ENCODE measurements around the gene ARHGAP5. TPM values are rescaled to one million over a fixed set of nuclear protein-coding genes. Genes with fewer than 3 reads are reported as not detected.

Gene ARHGAP5, protein sequence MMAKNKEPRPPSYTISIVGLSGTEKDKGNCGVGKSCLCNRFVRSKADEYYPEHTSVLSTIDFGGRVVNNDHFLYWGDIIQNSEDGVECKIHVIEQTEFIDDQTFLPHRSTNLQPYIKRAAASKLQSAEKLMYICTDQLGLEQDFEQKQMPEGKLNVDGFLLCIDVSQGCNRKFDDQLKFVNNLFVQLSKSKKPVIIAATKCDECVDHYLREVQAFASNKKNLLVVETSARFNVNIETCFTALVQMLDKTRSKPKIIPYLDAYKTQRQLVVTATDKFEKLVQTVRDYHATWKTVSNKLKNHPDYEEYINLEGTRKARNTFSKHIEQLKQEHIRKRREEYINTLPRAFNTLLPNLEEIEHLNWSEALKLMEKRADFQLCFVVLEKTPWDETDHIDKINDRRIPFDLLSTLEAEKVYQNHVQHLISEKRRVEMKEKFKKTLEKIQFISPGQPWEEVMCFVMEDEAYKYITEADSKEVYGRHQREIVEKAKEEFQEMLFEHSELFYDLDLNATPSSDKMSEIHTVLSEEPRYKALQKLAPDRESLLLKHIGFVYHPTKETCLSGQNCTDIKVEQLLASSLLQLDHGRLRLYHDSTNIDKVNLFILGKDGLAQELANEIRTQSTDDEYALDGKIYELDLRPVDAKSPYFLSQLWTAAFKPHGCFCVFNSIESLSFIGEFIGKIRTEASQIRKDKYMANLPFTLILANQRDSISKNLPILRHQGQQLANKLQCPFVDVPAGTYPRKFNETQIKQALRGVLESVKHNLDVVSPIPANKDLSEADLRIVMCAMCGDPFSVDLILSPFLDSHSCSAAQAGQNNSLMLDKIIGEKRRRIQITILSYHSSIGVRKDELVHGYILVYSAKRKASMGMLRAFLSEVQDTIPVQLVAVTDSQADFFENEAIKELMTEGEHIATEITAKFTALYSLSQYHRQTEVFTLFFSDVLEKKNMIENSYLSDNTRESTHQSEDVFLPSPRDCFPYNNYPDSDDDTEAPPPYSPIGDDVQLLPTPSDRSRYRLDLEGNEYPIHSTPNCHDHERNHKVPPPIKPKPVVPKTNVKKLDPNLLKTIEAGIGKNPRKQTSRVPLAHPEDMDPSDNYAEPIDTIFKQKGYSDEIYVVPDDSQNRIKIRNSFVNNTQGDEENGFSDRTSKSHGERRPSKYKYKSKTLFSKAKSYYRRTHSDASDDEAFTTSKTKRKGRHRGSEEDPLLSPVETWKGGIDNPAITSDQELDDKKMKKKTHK (N-terminal part only)
- polyA plus RNA-seq (2013, experiment 1 of 4), result 67.4 TPM
- polyA plus RNA-seq (2013, experiment 2 of 4), result 68.4 TPM
- 60.3 TPM for polyA plus RNA-seq (2013, experiment 3 of 4)
- 65.7 TPM for polyA plus RNA-seq (2013, experiment 4 of 4)

GRCh38 chr14:32077081-32078022, at the start of gene ARHGAP5:
ARHGAP5 (plus strand) TSS chr14:32077304; CDS start chr14:32090670, 13,366 bp downstream.
- 0 to 1% methylated on average over 98 of the region's 98 CpGs for WGBS, 2 experiments
- Histone ChIP-seq H3K4me1 (ENCODE audit: control insufficient read depth, insufficient read depth, low read length) (peaks cover 5% of the 10 kb centered on the region), H3K36me3 (ENCODE audit: control insufficient read depth, insufficient read depth, low read length) (no peaks in the 10 kb centered on the region), H3K9me3 (ENCODE audit: control insufficient read depth, low read length) (no peaks in the 10 kb centered on the region), H3K4me3 (ENCODE audit: insufficient read depth, low read depth, low read length) (peak within 1 kb of the TSS; percentile 90), H3K27me3 (ENCODE audit: control insufficient read depth, insufficient read depth, low read length, poor library complexity, severe bottlenecking) (no peaks in the 10 kb centered on the region), H3K27ac (ENCODE audit: insufficient read depth, low read depth, low read length, poor library complexity, severe bottlenecking) (peak within 1 kb of the TSS; percentile 96)

DNA sequence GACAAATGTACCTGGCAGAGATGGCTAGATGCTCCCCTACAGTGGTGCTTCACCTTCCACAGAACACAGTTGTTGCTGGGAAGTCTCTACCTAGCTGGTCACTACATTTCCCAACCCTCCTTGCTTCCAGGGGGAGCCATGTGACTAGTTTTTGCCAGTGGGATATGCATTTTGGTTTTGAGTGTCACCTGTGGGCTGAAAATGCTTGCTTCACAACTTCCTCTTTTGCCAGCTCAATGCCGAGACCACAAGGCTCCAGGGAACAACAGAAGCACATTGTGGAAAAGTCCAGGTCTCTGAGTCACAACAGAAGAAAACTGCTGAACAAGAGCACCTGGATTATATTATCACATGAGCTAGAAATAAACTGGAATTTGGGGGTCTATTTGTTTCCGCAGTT, 48.5 kb upstream of the ARHGAP5 start:
- H3K4me1 ChIP-seq (ENCODE audit: control insufficient read depth, insufficient read depth, low read length), result no peaks in the 10 kb centered on the region
- no peaks in the 10 kb centered on the region for H3K36me3 ChIP-seq (ENCODE audit: control insufficient read depth, insufficient read depth, low read length)
- no peaks in the 10 kb centered on the region for H3K27me3 ChIP-seq (ENCODE audit: control insufficient read depth, insufficient read depth, low read length, poor library complexity, severe bottlenecking)
- 94 to 100% methylated on average over 2 of the region's 2 CpGs for WGBS, 2 experiments
- H3K9me3 ChIP-seq (ENCODE audit: control insufficient read depth, low read length), result no peaks in the 10 kb centered on the region
- H3K4me3 ChIP-seq (ENCODE audit: insufficient read depth, low read depth, low read length), result no peak overlapping the region
- H3K27ac ChIP-seq (ENCODE audit: insufficient read depth, low read depth, low read length, poor library complexity, severe bottlenecking), result no peak overlapping the region

DNA sequence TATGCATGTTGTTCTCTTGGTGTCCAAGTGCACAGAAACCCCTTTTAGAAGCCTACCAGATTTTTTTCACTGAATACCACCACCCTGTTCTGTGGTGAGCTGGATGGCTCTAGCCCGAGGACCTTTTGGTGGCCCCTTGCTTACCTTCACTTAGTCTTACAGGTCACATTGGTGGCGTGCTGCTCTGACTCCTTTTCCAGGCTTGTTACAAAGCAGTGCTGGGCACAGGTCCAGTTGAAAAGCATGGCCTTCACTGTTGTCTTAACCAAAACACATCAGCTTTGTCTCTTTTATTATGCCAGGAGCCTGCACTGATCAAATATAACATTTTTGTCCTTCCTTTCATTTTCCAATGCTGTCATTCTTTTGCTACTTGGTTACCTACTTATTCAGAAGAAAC, 43.6 kb upstream of the ARHGAP5 start:
- no peaks in the 10 kb centered on the region for H3K4me1 ChIP-seq (ENCODE audit: control insufficient read depth, insufficient read depth, low read length)
- H3K4me3 ChIP-seq (ENCODE audit: insufficient read depth, low read depth, low read length), result no peak overlapping the region
- WGBS, 2 experiments, result 90 to 95% methylated on average over 2 of the region's 2 CpGs
- no peaks in the 10 kb centered on the region for H3K36me3 ChIP-seq (ENCODE audit: control insufficient read depth, insufficient read depth, low read length)
- no peak overlapping the region for H3K27ac ChIP-seq (ENCODE audit: insufficient read depth, low read depth, low read length, poor library complexity, severe bottlenecking)
- no peaks in the 10 kb centered on the region for H3K9me3 ChIP-seq (ENCODE audit: control insufficient read depth, low read length)
- no peaks in the 10 kb centered on the region for H3K27me3 ChIP-seq (ENCODE audit: control insufficient read depth, insufficient read depth, low read length, poor library complexity, severe bottlenecking)

DNA sequence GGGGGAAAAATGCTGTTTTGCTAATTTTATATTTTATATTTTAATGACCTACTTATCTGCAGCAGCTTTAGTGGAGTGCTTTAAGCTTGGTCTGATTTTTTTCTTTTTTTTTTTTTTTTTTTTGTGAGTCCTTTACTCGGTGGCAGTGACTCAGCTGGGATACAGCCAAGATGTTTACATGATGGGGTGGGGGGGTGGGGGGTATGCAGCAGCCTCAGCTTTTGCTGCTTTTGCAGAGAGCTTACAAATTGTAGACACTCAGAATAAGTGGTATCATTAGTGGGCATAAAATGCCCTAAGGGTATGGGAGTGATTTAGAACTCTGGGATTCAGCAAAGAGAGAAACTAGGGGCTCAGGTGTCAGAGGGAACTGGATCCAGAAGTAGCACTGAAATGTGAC, 38.2 kb upstream of the ARHGAP5 start:
- Histone ChIP-seq H3K36me3 (ENCODE audit: control insufficient read depth, insufficient read depth, low read length) (no peaks in the 10 kb centered on the region), H3K4me3 (ENCODE audit: insufficient read depth, low read depth, low read length) (no peak overlapping the region), H3K4me1 (ENCODE audit: control insufficient read depth, insufficient read depth, low read length) (no peaks in the 10 kb centered on the region), H3K27ac (ENCODE audit: insufficient read depth, low read depth, low read length, poor library complexity, severe bottlenecking) (no peak overlapping the region), H3K9me3 (ENCODE audit: control insufficient read depth, low read length) (no peaks in the 10 kb centered on the region), H3K27me3 (ENCODE audit: control insufficient read depth, insufficient read depth, low read length, poor library complexity, severe bottlenecking) (no peaks in the 10 kb centered on the region)
- WGBS, 2 experiments, result 43 to 64% methylated on average over 1 of the region's 1 CpG

GRCh38 chr14:32039401-32040030, 37.6 kb upstream of the ARHGAP5 start:
- 80 to 84% methylated on average over 7 of the region's 7 CpGs for WGBS, 2 experiments
- Histone ChIP-seq H3K36me3 (ENCODE audit: control insufficient read depth, insufficient read depth, low read length) (no peaks in the 10 kb centered on the region), H3K9me3 (ENCODE audit: control insufficient read depth, low read length) (no peaks in the 10 kb centered on the region), H3K27ac (ENCODE audit: insufficient read depth, low read depth, low read length, poor library complexity, severe bottlenecking) (no peak overlapping the region), H3K4me3 (ENCODE audit: insufficient read depth, low read depth, low read length) (no peak overlapping the region), H3K4me1 (ENCODE audit: control insufficient read depth, insufficient read depth, low read length) (no peaks in the 10 kb centered on the region), H3K27me3 (ENCODE audit: control insufficient read depth, insufficient read depth, low read length, poor library complexity, severe bottlenecking) (no peaks in the 10 kb centered on the region)

- no peaks in the 10 kb centered on the region for H3K4me1 ChIP-seq (ENCODE audit: control insufficient read depth, insufficient read depth, low read length)
- no peaks in the 10 kb centered on the region for H3K9me3 ChIP-seq (ENCODE audit: control insufficient read depth, low read length)
- WGBS, 2 experiments, result 83 to 89% methylated on average over 4 of the region's 4 CpGs
- no peaks in the 10 kb centered on the region for H3K36me3 ChIP-seq (ENCODE audit: control insufficient read depth, insufficient read depth, low read length)
- no peak overlapping the region for H3K4me3 ChIP-seq (ENCODE audit: insufficient read depth, low read depth, low read length)
- no peak overlapping the region for H3K27ac ChIP-seq (ENCODE audit: insufficient read depth, low read depth, low read length, poor library complexity, severe bottlenecking)
- H3K27me3 ChIP-seq (ENCODE audit: control insufficient read depth, insufficient read depth, low read length, poor library complexity, severe bottlenecking), result no peaks in the 10 kb centered on the region
Observed at GRCh38 chr14:32043624-32044023, 33.5 kb upstream of the ARHGAP5 start.

DNA sequence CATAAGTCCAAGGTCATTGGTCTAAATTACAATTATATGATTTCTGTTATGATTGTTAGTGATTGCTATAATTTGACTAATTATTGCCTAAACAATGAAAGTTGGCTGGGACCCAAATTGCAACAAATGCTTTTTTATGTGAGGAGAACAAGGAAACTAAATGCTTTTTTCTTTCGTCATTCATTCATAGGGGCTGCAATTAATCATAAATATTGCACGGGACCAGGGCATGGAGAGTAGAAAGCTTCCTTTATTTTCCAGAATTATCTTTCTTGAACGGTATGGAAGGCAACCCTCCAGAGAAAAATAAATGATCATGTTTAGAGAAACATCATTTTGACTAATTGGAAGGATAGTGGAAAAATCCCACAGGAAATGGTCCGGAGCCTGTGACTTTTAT, 32.6 kb upstream of the ARHGAP5 start:
- no peaks in the 10 kb centered on the region for H3K36me3 ChIP-seq (ENCODE audit: control insufficient read depth, insufficient read depth, low read length)
- no peak overlapping the region for H3K27ac ChIP-seq (ENCODE audit: insufficient read depth, low read depth, low read length, poor library complexity, severe bottlenecking)
- WGBS, 2 experiments, result 94% methylated on average over 4 of the region's 4 CpGs
- H3K9me3 ChIP-seq (ENCODE audit: control insufficient read depth, low read length), result no peaks in the 10 kb centered on the region
- no peaks in the 10 kb centered on the region for H3K4me1 ChIP-seq (ENCODE audit: control insufficient read depth, insufficient read depth, low read length)
- H3K27me3 ChIP-seq (ENCODE audit: control insufficient read depth, insufficient read depth, low read length, poor library complexity, severe bottlenecking), result no peaks in the 10 kb centered on the region
- H3K4me3 ChIP-seq (ENCODE audit: insufficient read depth, low read depth, low read length), result no peak overlapping the region

DNA sequence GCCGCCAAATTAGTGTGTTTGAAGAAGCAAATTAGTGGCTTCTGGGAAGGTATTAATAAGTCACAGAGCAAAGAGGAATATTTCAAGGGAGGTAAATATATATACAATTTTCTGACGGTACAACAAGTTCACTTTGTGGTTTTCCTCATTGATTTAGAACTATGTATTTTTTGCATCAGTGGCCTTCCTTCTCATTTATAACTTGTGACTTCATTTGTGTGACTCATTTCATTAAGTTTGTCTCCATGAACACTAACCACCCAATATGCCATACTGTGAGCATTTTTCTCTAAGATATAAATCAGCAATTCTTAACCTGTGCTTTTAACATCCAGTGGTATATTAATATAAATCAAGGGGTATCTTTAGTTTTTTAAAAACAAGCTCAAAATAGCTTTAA, 29.3 kb upstream of the ARHGAP5 start:
- WGBS, 2 experiments, result 100% methylated on average over 2 of the region's 2 CpGs; no CpG with 5 or more reads in 1 of the 2 experiments
- Histone ChIP-seq H3K9me3 (ENCODE audit: control insufficient read depth, low read length) (no peaks in the 10 kb centered on the region), H3K27ac (ENCODE audit: insufficient read depth, low read depth, low read length, poor library complexity, severe bottlenecking) (no peak overlapping the region), H3K4me3 (ENCODE audit: insufficient read depth, low read depth, low read length) (no peak overlapping the region), H3K36me3 (ENCODE audit: control insufficient read depth, insufficient read depth, low read length) (no peaks in the 10 kb centered on the region), H3K27me3 (ENCODE audit: control insufficient read depth, insufficient read depth, low read length, poor library complexity, severe bottlenecking) (no peaks in the 10 kb centered on the region), H3K4me1 (ENCODE audit: control insufficient read depth, insufficient read depth, low read length) (no peaks in the 10 kb centered on the region)

All from ectodermal cell (in vitro differentiated cells).